Mucosa of rectum (tissue), 2 donors: ENCODE data around the gene FRK.
"Not testable (repeated sequence)": the region's sequence is repeated elsewhere in the genome, so short reads cannot be mapped to it uniquely, and the experiment has no call there.

ENCODE experiments used
- H3K27ac ChIP-seq, 2 donors: one replicate each; pipeline ENCODE4 v1.7.0; 2013; ENCODE audit warnings: inconsistent platforms in 2 of 2, low read depth in 2 of 2, low read length in 2 of 2
- H3K27me3 ChIP-seq, 2 donors: one replicate each; pipeline ENCODE4 v1.7.0; 2013; ENCODE audit warnings: low read length in 2 of 2; ENCODE audit not compliant: control insufficient read depth in 2 of 2, insufficient read depth in 2 of 2
- H3K36me3 ChIP-seq, 2 donors: one replicate each; pipeline ENCODE4 v1.7.0; 2013; ENCODE audit warnings: low read length in 2 of 2; ENCODE audit not compliant: control insufficient read depth in 2 of 2, insufficient read depth in 2 of 2
- H3K4me1 ChIP-seq, 2 donors: one replicate each; pipeline ENCODE4 v1.7.0; 2013; ENCODE audit warnings: low read length in 2 of 2, mild to moderate bottlenecking in 1 of 2; ENCODE audit not compliant: control insufficient read depth in 2 of 2, insufficient read depth in 2 of 2
- H3K4me3 ChIP-seq, 2 donors: one replicate each; pipeline ENCODE4 v1.7.0; 2013; ENCODE audit warnings: low read length in 2 of 2
- H3K9ac ChIP-seq, 2 donors: one replicate each; pipeline ENCODE4 v1.7.0; 2013; ENCODE audit warnings: low read length in 2 of 2, low read depth in 1 of 2, mild to moderate bottlenecking in 1 of 2
- H3K9me3 ChIP-seq, 2 donors: one replicate each; pipeline ENCODE4 v1.7.0; 2013; ENCODE audit warnings: low read length in 2 of 2; ENCODE audit not compliant: control insufficient read depth in 2 of 2
- donor health status: healthy.
- donor health status: Normal muscosa, but diverticular disease.

Gene FRK

DNA sequence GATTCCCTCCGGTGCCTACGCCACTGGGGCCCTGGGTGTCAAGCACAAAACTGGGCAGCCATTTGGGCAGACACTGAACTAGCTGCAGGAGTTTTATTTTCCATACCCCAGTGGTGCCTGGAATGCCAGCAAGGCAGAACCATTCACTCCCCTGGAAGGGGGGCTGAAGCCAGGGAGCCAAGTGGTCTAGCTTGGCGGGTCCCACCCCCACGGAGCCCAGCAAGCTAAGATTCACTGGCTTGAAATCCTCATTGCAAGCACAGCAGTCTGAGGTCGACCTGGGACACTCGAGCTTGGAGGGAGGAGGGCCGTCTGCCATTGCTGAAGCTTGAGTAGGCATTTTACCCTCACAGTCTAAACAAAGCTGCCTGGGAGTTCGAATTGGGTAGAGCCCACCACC is 125.3 kb downstream of the FRK start:
- no peak overlapping the region for H3K4me3 ChIP-seq
- no peaks in the 10 kb centered on the region for H3K4me1 ChIP-seq
- no peaks in the 10 kb centered on the region for H3K9me3 ChIP-seq
- H3K9ac ChIP-seq: no peak overlapping the region
- no peaks in the 10 kb centered on the region for H3K27me3 ChIP-seq
- no peak overlapping the region for H3K27ac ChIP-seq
- H3K36me3 ChIP-seq: peaks cover 5% of the 10 kb centered on the region in 2 donors

GRCh38 chr6:115934829-115935228 is 125.9 kb downstream of the FRK start:
- Histone ChIP-seq H3K4me3 (no peak overlapping the region), H3K27ac (no peak overlapping the region), H3K4me1 (no peaks in the 10 kb centered on the region), H3K9ac (no peak overlapping the region), H3K9me3 (no peaks in the 10 kb centered on the region), H3K27me3 (no peaks in the 10 kb centered on the region), H3K36me3 (peaks cover 5% of the 10 kb centered on the region in 2 donors)

DNA sequence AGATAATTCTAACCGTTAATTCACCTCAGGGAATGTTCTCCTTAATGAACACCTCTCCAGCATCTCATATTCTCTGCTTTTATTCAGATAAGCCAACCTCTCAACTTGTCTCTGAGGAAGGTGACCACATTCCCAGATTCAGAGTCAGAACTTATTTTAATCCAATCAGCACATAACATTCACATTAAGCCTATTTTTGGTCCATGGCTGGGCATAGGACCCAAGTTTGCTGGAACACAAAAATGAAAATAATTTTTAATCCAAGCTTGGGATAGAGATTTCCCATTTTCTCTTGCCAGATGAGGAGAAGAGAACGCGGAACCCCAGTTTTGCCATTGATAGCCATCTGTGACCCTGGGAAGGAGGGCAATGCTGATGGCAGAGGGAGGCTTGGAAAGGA is 126.5 kb downstream of the FRK start:
- Histone ChIP-seq H3K27ac (no peak overlapping the region), H3K4me3 (no peak overlapping the region), H3K9me3 (no peaks in the 10 kb centered on the region), H3K9ac (no peak overlapping the region), H3K36me3 (peaks cover 5% of the 10 kb centered on the region in 2 donors), H3K27me3 (no peaks in the 10 kb centered on the region), H3K4me1 (no peaks in the 10 kb centered on the region)

DNA sequence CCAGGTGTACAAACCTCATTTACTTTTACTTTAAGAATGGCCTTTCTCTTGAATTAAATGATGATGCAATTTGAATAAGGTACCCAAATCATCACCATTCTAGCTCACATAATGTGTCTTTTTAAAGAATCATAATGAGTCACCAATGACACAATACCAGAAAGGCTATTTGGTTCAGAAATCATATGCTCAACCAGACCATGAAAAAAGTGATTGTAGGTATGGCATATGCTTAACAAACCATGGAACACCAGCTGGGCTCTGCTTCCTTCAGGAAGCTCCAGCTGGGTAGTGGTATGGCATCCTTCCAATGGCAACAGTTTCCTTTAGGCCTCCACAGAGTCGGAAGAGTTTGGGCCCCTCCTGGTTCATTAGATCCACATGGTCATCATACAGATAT is 128.2 kb downstream of the FRK start:
- Histone ChIP-seq H3K4me3 (no peak overlapping the region), H3K9me3 (no peaks in the 10 kb centered on the region), H3K27me3 (no peaks in the 10 kb centered on the region), H3K27ac (no peak overlapping the region), H3K36me3 (peaks cover 5% of the 10 kb centered on the region in 2 donors), H3K9ac (no peak overlapping the region), H3K4me1 (no peaks in the 10 kb centered on the region)

GRCh38 chr6:115928000-115928399 is 132.7 kb downstream of the FRK start:
- H3K36me3 ChIP-seq, H3K4me3 ChIP-seq, H3K9ac ChIP-seq, H3K4me1 ChIP-seq, H3K27ac ChIP-seq, H3K9me3 ChIP-seq, H3K27me3 ChIP-seq: not testable (repeated sequence)

GRCh38 chr6:115922971-115923370 is 137.7 kb downstream of the FRK start:
- H3K27ac ChIP-seq: no peak overlapping the region
- no peaks in the 10 kb centered on the region for H3K27me3 ChIP-seq
- H3K9ac ChIP-seq: no peak overlapping the region
- H3K36me3 ChIP-seq: no peaks in the 10 kb centered on the region
- H3K4me3 ChIP-seq: no peak overlapping the region
- no peaks in the 10 kb centered on the region for H3K9me3 ChIP-seq
- H3K4me1 ChIP-seq: no peaks in the 10 kb centered on the region

- no peak overlapping the region for H3K9ac ChIP-seq
- H3K27ac ChIP-seq: no peak overlapping the region
- H3K27me3 ChIP-seq: no peaks in the 10 kb centered on the region
- H3K4me1 ChIP-seq: no peaks in the 10 kb centered on the region
- H3K36me3 ChIP-seq: no peaks in the 10 kb centered on the region
- no peaks in the 10 kb centered on the region for H3K9me3 ChIP-seq
- H3K4me3 ChIP-seq: no peak overlapping the region
Measured at GRCh38 chr6:115914098-115914497, 146.6 kb downstream of the FRK start.

GRCh38 chr6:115909923-115910546 is 150.7 kb downstream of the FRK start:
- H3K27ac ChIP-seq: no peak overlapping the region
- H3K27me3 ChIP-seq: no peaks in the 10 kb centered on the region
- H3K36me3 ChIP-seq: no peaks in the 10 kb centered on the region
- H3K4me3 ChIP-seq: no peak overlapping the region
- no peak overlapping the region for H3K9ac ChIP-seq
- H3K9me3 ChIP-seq: no peaks in the 10 kb centered on the region
- no peaks in the 10 kb centered on the region for H3K4me1 ChIP-seq

DNA sequence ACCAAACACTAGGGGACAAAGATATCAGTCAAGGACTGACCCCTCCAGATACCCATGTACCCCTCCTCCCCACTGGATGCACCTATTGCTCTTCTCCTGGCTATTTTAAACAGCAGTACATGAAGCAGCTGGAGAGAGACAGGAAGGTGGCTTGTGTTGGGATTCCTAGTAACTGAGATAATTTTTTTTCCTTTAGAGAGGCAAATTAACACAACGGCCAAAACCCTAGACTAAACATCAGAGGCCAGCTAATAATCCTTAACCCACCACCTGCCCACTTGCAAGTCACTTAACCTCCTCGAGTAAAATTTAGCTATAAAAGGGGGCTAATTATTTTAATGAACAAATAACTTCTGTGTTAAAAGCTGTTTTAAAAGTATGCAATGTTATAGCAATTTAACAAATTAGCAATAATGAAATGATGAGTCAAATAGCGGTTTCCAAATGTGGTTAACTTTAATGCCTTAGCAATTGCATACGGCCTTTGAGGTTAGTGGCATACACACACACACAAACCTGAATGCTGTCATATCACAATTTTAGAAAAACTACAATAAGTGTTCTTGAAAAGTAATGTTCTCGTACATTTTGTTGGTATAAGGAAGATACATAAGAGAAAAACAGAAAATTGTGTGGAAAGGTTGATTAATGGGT is 151.7 kb downstream of the FRK start:
- no peaks in the 10 kb centered on the region for H3K4me1 ChIP-seq
- no peaks in the 10 kb centered on the region for H3K9me3 ChIP-seq
- no peak overlapping the region for H3K4me3 ChIP-seq
- no peaks in the 10 kb centered on the region for H3K27me3 ChIP-seq
- no peaks in the 10 kb centered on the region for H3K36me3 ChIP-seq
- H3K27ac ChIP-seq: no peak overlapping the region
- no peak overlapping the region for H3K9ac ChIP-seq

DNA sequence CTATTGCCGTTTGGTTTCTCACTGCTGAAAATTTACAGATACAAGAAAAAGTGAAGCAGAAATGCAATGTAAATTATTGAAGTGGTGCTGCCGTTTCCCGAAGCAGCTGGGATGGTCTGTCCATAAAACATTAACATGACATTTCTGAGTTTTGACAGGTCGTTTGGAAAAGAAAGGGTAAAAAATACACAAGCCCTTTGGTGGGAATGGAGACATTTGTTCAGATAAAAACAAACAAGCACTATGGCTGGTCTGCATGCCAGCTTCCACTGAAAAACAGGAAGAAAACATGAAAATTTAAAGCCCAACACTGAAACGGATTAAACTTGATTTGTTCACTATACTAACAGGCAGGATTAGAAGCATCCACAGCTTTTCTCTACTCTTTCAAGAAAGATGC is 155.2 kb downstream of the FRK start:
- Histone ChIP-seq H3K9ac (no peak overlapping the region), H3K27ac (no peak overlapping the region)

More for the DNA sequence above, 155.2 kb downstream of the FRK start:
- Histone ChIP-seq H3K9me3 (no peaks in the 10 kb centered on the region), H3K4me1 (no peaks in the 10 kb centered on the region), H3K27me3 (no peaks in the 10 kb centered on the region), H3K4me3 (no peak overlapping the region), H3K36me3 (no peaks in the 10 kb centered on the region)
